RKO (cell line): ENCODE data around the gene CASZ1.

Experiments used
- DNase-seq: peaks from one replicate; pipeline ENCODE4 v3.0.0-alpha.2; 2016; ENCODE audit warnings: low spot score

The CASZ1 gene

GRCh38 chr1:10727751-10728232 lies 68.7 kb downstream of the CASZ1 start:
- no peak for DNase-seq

- no peak for DNase-seq
Measured at GRCh38 chr1:10726355-10726754, 70.1 kb downstream of the CASZ1 start.

- DNase-seq, result no peak
Measured at GRCh38 chr1:10724948-10725847, 71.2 kb downstream of the CASZ1 start.

- no peak for DNase-seq
Measured at GRCh38 chr1:10724511-10724910, 71.9 kb downstream of the CASZ1 start.

GRCh38 chr1:10724052-10724494 lies 72.4 kb downstream of the CASZ1 start:
- no peak for DNase-seq

- no peak for DNase-seq
Measured at GRCh38 chr1:10723317-10723716, 73.1 kb downstream of the CASZ1 start.

- no peak for DNase-seq
Measured at GRCh38 chr1:10722803-10723202, 73.6 kb downstream of the CASZ1 start.

- no peak for DNase-seq
Measured at GRCh38 chr1:10721381-10722321, 74.8 kb downstream of the CASZ1 start.

- DNase-seq, result no peak
Measured at GRCh38 chr1:10720635-10721034, 75.8 kb downstream of the CASZ1 start.

GRCh38 chr1:10718083-10718415 lies 78.4 kb downstream of the CASZ1 start:
- DNase-seq, result no peak

GRCh38 chr1:10717296-10718082 lies 79.0 kb downstream of the CASZ1 start:
- DNase-seq, result no peak

GRCh38 chr1:10716840-10717239 lies 79.6 kb downstream of the CASZ1 start:
- DNase-seq, result no peak

GRCh38 chr1:10714337-10715114 lies 81.9 kb downstream of the CASZ1 start:
- DNase-seq, result no peak

GRCh38 chr1:10713614-10714013 lies 82.8 kb downstream of the CASZ1 start:
- DNase-seq, result no peak

GRCh38 chr1:10712568-10713362 lies 83.7 kb downstream of the CASZ1 start:
- DNase-seq, result no peak

GRCh38 chr1:10710489-10710888 lies 86.0 kb downstream of the CASZ1 start:
- DNase-seq, result no peak

GRCh38 chr1:10709646-10710045 lies 86.8 kb downstream of the CASZ1 start:
- no peak for DNase-seq

GRCh38 chr1:10709165-10709564 lies 87.3 kb downstream of the CASZ1 start:
- DNase-seq, result no peak

- DNase-seq, result no peak
Measured at GRCh38 chr1:10708757-10709156, 87.7 kb downstream of the CASZ1 start.

GRCh38 chr1:10707208-10707607 lies 89.2 kb downstream of the CASZ1 start:
- DNase-seq, result no peak
